Measurements from ENCODE around the gene RNASE11. TPM values are rescaled to one million over a fixed set of nuclear protein-coding genes. Genes with fewer than 3 reads are reported as not detected.

The RNASE11 gene
- total RNA-seq, 1 experiment from 2014 or later, result not detected

GRCh38 chr14:20591235-20591634 is 3.4 kb upstream of the RNASE11 start, which contains the start of gene RNASE12:
RNASE12 (minus strand) TSS chr14:20591376; CDS start chr14:20590723, 653 bp downstream.
- Histone ChIP-seq H3K9me2 (ENCODE audit: insufficient read depth) (no peaks in the 10 kb centered on the region), H3K27ac (ENCODE audit: low read depth, low read length) (no peak within 1 kb of the TSS), H2AFZ (ENCODE audit: low read depth, low read length, poor library complexity, severe bottlenecking) (no peak within 1 kb of the TSS), H3K27me3 (ENCODE audit: insufficient read depth, low read length) (peaks cover 18% of the 10 kb centered on the region; the same call in 1 of the 2 replicates), H3K9me3 (ENCODE audit: control insufficient read depth in 1 of 2, insufficient read depth in 1 of 2, low read depth in 1 of 2, low read length in 2 of 2) (no peaks in the 10 kb centered on the region), H4K20me1 (ENCODE audit: insufficient read depth) (no peaks in the 10 kb centered on the region), H3K4me1 (ENCODE audit: control insufficient read depth in 1 of 2, insufficient read depth in 2 of 2, low read length in 2 of 2) (no peaks in the 10 kb centered on the region), H3K4me2 (ENCODE audit: low read length) (no peak within 1 kb of the TSS), H3K9ac (ENCODE audit: low read length) (no peak within 1 kb of the TSS), H3K4me3 (replicated peaks in 1 of 2; ENCODE audit: low read depth in 1 of 2, low read length in 2 of 2) (no peak within 1 kb of the TSS), H3K36me3 (ENCODE audit: control insufficient read depth in 1 of 2, insufficient read depth in 2 of 2, low read length in 2 of 2) (no peaks in the 10 kb centered on the region), H3K79me2 (ENCODE audit: insufficient read depth, low read length) (no peaks in the 10 kb centered on the region)
- ATAC-seq (no peak), DNase-seq (ENCODE audit: low read depth, low spot score) (no peak)
- TF ChIP-seq MAX (IDR thresholded peaks at IDR 0.05) (no peak), CTCF (IDR thresholded peaks at IDR 0.05 in 2 of 3, conservative IDR thresholded peaks at IDR 0.05 in 1 of 3; ENCODE audit: borderline replicate concordance in 1 of 3, insufficient read depth in 1 of 3, low read depth in 2 of 3, low read length in 2 of 3) (no peak), SRF (IDR thresholded peaks at IDR 0.05; ENCODE audit: low read depth) (no peak), TCF7L2 (IDR thresholded peaks at IDR 0.05; ENCODE audit: borderline replicate concordance, extremely low read depth, insufficient read depth, insufficient read length) (no peak), ZNF274 (IDR thresholded peaks at IDR 0.05; ENCODE audit: low read depth, low read length) (no peak), FOSL1 (IDR thresholded peaks at IDR 0.05; ENCODE audit: low read depth) (no peak), ZFX (IDR thresholded peaks at IDR 0.05) (no peak), EZH2 (IDR thresholded peaks at IDR 0.05) (no peak), CEBPB (IDR thresholded peaks at IDR 0.05; ENCODE audit: low read depth) (no peak), JUND (IDR thresholded peaks at IDR 0.05) (no peak), EGR1 (IDR thresholded peaks at IDR 0.05; ENCODE audit: low read depth) (no peak), RAD21 (IDR thresholded peaks at IDR 0.05; ENCODE audit: low read depth) (no peak), SIN3A (IDR thresholded peaks at IDR 0.05; ENCODE audit: low read depth) (no peak), EZH2phosphoT487 (IDR thresholded peaks at IDR 0.05; ENCODE audit: borderline replicate concordance) (no peak), REST (IDR thresholded peaks at IDR 0.05; ENCODE audit: low read depth) (no peak), ELF1 (IDR thresholded peaks at IDR 0.05; ENCODE audit: borderline replicate concordance, low read depth) (no peak)
- ChIA-PET RAD21 (ENCODE audit: low non-redundant PET in 1 of 2, low total read pairs in 2 of 2, uncharacterized antibody in 2 of 2, unreplicated experiment in 2 of 2) (no interaction called here), POLR2A (no interaction called here), CTCF (no interaction called here)
- BruUV-seq (replicated peaks), result no TSS peak
- intact Hi-C loops (cut with micrococcal nuclease), result no loop called here
